Posterior cingulate gyrus (tissue), 11 donors: ENCODE measurements around the gene BAZ2B.

Source experiments
- DNase-seq, 10 donors: peaks; one replicate each; pipeline versions ENCODE4 v3.0.0 to v3.0.0-alpha.2; 2020 to 2021; ENCODE audit warnings: mixed read lengths in 3 of 10
- intact Hi-C: fragments of 100-400 bp; cut with DNase I; formaldehyde crosslinking; loops from one replicate; pipeline ENCODE4 v1.15.1; 2023

BAZ2B gene

GRCh38 chr2:159283529-159283928 is 332.8 kb downstream of the BAZ2B start:
- DNase-seq = no peak
- intact Hi-C loops = loop anchor here (10.0 kb wide), 2 partner anchors 149 to 331 kb away; partner anchors contain the start of gene BAZ2B

- no peak for DNase-seq
- intact Hi-C loops = loop anchor here (10.0 kb wide), 2 partner anchors 146 to 334 kb away; partner anchors contain the start of gene BAZ2B
Observed at GRCh38 chr2:159281002-159281401, 335.3 kb downstream of the BAZ2B start.

DNA sequence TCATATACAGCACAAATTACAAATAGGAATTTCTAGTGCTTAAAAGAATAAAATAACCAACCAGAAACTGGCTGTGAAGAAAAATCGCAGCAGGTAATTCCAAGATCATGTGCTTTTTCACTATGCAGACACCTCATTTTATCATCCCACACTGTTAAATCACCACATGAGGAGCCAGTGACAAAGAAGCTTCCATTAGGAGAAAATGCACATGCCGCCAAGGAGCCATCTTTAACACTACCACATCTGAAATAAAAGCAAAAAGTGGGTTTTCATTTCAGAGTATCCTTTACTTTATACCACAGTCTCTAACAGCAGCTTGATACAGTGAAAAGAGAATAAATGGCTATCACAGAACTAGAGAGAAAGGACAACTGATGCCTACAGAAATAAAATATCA is 336.6 kb downstream of the BAZ2B start:
- no peak for DNase-seq
- intact Hi-C loops = loop anchor here (10.0 kb wide), 2 partner anchors 145 to 335 kb away; partner anchors contain the start of gene BAZ2B

DNA sequence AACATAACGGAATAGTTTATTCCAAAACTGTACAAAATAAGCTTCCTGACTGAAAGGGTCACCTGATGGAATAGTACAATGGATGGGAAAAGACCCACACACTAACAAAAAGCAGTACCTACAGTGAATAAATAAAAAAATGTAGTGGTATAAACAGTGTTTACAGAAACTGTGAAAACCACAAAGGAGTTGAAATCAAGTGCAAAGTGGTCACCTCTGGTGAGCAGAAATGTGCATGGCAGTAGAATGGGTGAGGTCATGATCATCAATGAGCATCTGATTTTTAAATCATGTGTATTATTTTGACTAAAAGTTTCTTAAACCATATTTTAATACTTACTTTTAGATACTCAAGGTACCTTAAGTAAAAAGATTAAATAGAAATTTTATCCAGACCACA is 341.2 kb downstream of the BAZ2B start:
- intact Hi-C loops = no loop called here

GRCh38 chr2:159272156-159272555 is 344.2 kb downstream of the BAZ2B start:
- DNase-seq = no peak

More for the DNA sequence above, 341.2 kb downstream of the BAZ2B start:
- DNase-seq = no peak

GRCh38 chr2:159270744-159271379 is 345.5 kb downstream of the BAZ2B start:
- intact Hi-C loops = no loop called here
- no peak for DNase-seq

More at GRCh38 chr2:159272156-159272555, 344.2 kb downstream of the BAZ2B start:
- intact Hi-C loops = no loop called here
